Chondrocyte (in vitro differentiated cells): ENCODE data around the gene TMPRSS11A. TPM values are rescaled to one million over a fixed set of nuclear protein-coding genes. Genes with fewer than 3 reads are reported as not detected.

Experiments used
- DNase-seq: peaks from one replicate; pipeline ENCODE4 v3.0.0; 2021; ENCODE audit warnings: mixed read lengths, low spot score
- H3K27ac Mint-ChIP-seq: one replicate; pipeline ENCODE4 v1.8.0; 2021; ENCODE audit warnings: mild to moderate bottlenecking, moderate library complexity, mixed read lengths; ENCODE audit not compliant: unreplicated experiment
- H3K27me3 Mint-ChIP-seq: 2 replicates; pipeline ENCODE4 v1.8.0; 2021; ENCODE audit warnings: low read depth, mixed read lengths
- H3K36me3 Mint-ChIP-seq: 2 replicates; pipeline ENCODE4 v1.8.0; 2021; ENCODE audit warnings: low read depth, mixed read lengths
- H3K4me1 Mint-ChIP-seq: 2 replicates; pipeline ENCODE4 v1.8.0; 2021; ENCODE audit warnings: low read depth, mild to moderate bottlenecking, mixed read lengths
- H3K4me3 Mint-ChIP-seq: one replicate; pipeline ENCODE4 v1.8.0; 2021; ENCODE audit warnings: mild to moderate bottlenecking, moderate library complexity, mixed read lengths; ENCODE audit not compliant: unreplicated experiment
- H3K9me3 Mint-ChIP-seq: 2 replicates; pipeline ENCODE4 v1.8.0; 2021; ENCODE audit warnings: low read depth, mixed read lengths
- total RNA-seq: library from RNA; stranded (reverse); gene quantifications from 3 replicates; pipeline ENCODE4 v1.2.1, GENCODE V29; 2021
- TF ChIP-seq, protein P1 (sequence below): fragments of 200-600 bp; sonication (generic); IDR thresholded peaks from 2 replicates; pipeline ENCODE4 v1.5.0; 2021; ENCODE audit warnings: antibody characterized with exemption, mild to moderate bottlenecking, moderate library complexity

TMPRSS11A gene
- total RNA-seq, 1 donor from 2014 or later = not detected

DNA sequence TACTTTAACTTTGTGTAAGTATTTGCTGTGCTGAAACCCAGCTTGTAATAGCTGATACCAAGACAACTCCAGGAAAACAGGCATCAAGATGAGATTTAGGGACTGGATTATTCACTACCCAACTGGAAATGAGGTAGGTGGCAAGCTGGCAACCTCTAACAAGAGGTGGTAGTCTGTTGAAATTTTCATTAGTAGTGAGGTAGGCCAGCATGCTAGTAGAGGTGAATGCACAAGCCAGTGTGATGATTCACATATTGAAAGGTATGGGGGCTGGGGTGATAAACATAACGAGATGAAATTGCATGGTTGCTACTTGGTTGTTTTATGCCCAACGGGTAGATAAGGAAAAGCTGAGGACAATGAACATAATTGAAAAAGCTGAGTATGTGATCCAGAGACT, 71.0 kb downstream of the TMPRSS11A start:
- H3K4me3 Mint-ChIP-seq = no peak overlapping the region
- DNase-seq = no peak
- TF ChIP-seq, protein P1, sequence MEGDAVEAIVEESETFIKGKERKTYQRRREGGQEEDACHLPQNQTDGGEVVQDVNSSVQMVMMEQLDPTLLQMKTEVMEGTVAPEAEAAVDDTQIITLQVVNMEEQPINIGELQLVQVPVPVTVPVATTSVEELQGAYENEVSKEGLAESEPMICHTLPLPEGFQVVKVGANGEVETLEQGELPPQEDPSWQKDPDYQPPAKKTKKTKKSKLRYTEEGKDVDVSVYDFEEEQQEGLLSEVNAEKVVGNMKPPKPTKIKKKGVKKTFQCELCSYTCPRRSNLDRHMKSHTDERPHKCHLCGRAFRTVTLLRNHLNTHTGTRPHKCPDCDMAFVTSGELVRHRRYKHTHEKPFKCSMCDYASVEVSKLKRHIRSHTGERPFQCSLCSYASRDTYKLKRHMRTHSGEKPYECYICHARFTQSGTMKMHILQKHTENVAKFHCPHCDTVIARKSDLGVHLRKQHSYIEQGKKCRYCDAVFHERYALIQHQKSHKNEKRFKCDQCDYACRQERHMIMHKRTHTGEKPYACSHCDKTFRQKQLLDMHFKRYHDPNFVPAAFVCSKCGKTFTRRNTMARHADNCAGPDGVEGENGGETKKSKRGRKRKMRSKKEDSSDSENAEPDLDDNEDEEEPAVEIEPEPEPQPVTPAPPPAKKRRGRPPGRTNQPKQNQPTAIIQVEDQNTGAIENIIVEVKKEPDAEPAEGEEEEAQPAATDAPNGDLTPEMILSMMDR = no peak
- H3K4me1 Mint-ChIP-seq = no peaks in the 10 kb centered on the region
- H3K27ac Mint-ChIP-seq = no peak overlapping the region
- no peaks in the 10 kb centered on the region for H3K36me3 Mint-ChIP-seq
- no peaks in the 10 kb centered on the region for H3K9me3 Mint-ChIP-seq
- no peaks in the 10 kb centered on the region for H3K27me3 Mint-ChIP-seq

- H3K27me3 Mint-ChIP-seq = no peaks in the 10 kb centered on the region
- H3K36me3 Mint-ChIP-seq = no peaks in the 10 kb centered on the region
- DNase-seq = no peak
- no peaks in the 10 kb centered on the region for H3K4me1 Mint-ChIP-seq
- TF ChIP-seq, protein P1 = no peak
- no peaks in the 10 kb centered on the region for H3K9me3 Mint-ChIP-seq
- no peak overlapping the region for H3K27ac Mint-ChIP-seq
- no peak overlapping the region for H3K4me3 Mint-ChIP-seq
Measured at GRCh38 chr4:67891645-67892044, 71.6 kb downstream of the TMPRSS11A start.

- Mint-ChIP-seq H3K9me3 (no peaks in the 10 kb centered on the region), H3K27me3 (peaks cover 3% of the 10 kb centered on the region), H3K4me3 (no peak overlapping the region), H3K27ac (no peak overlapping the region), H3K4me1 (peaks cover 6% of the 10 kb centered on the region), H3K36me3 (no peaks in the 10 kb centered on the region)
- TF ChIP-seq, protein P1 = no peak
- DNase-seq = no peak
Measured at GRCh38 chr4:67886281-67886680, 77.0 kb downstream of the TMPRSS11A start.

DNA sequence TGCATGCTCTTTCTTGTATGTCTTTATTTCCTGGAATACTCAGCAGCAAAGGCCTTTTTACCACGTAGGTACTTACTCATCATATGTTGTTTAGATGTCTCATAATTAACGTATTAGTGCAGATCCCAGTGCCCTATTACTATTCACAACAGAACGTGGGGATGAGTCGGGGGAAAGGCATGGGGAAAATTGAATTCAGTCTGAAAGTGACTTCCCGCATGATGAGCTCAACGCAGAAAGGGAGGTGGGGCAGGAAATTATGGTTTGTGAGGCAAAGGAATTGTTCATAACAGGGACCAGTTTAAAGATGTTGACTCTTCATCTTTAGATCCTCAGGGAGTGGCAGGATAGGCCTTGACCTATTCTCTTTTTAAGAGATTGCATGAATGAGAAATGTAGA, 77.5 kb downstream of the TMPRSS11A start:
- H3K4me3 Mint-ChIP-seq = no peak overlapping the region
- H3K9me3 Mint-ChIP-seq = no peaks in the 10 kb centered on the region
- TF ChIP-seq, protein P1 = no peak
- H3K27me3 Mint-ChIP-seq = peaks cover 3% of the 10 kb centered on the region
- H3K27ac Mint-ChIP-seq = no peak overlapping the region
- H3K4me1 Mint-ChIP-seq = peaks cover 6% of the 10 kb centered on the region
- DNase-seq = no peak
- H3K36me3 Mint-ChIP-seq = no peaks in the 10 kb centered on the region

DNA sequence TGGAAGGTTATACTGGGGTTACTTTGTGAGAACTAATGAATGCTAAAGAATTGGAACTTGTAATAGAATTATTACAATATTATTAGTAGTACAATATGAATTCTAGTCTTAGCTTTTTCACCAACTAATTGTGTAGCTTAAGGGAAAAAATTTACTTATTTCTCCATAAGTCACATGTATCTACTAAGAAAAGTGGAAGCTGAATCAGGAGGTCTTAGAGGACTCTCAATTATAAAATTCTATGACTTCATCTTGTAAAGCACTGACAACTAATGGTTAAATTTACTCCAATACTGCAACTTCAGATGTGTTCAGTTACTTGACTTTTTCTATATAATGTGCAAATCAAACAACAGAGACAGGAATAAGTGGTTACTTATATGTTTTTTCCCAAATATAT, 78.6 kb downstream of the TMPRSS11A start:
- H3K4me3 Mint-ChIP-seq = no peak overlapping the region
- H3K27me3 Mint-ChIP-seq = peaks cover 3% of the 10 kb centered on the region
- DNase-seq = no peak
- H3K9me3 Mint-ChIP-seq = no peaks in the 10 kb centered on the region
- H3K27ac Mint-ChIP-seq = no peak overlapping the region
- TF ChIP-seq, protein P1 = no peak
- H3K36me3 Mint-ChIP-seq = no peaks in the 10 kb centered on the region
- peaks cover 6% of the 10 kb centered on the region for H3K4me1 Mint-ChIP-seq
